HUES48 (cell line): ENCODE data around the gene ARHGEF33.

ENCODE experiments used
- H3K27ac ChIP-seq: one replicate; pipeline ENCODE4 v1.7.0; 2013; ENCODE audit warnings: low read depth, low read length, inconsistent platforms
- H3K27me3 ChIP-seq: 2 replicates; pipeline ENCODE4 v1.6.1; 2013; ENCODE audit warnings: mild to moderate bottlenecking, low read length; ENCODE audit not compliant: control insufficient read depth, insufficient read depth
- H3K36me3 ChIP-seq: 2 replicates; pipeline ENCODE4 v1.6.1; 2013; ENCODE audit warnings: low read length; ENCODE audit not compliant: control insufficient read depth, insufficient read depth
- H3K4me1 ChIP-seq: 2 replicates; pipeline ENCODE4 v1.6.1; 2013; ENCODE audit warnings: mild to moderate bottlenecking, low read length; ENCODE audit not compliant: control insufficient read depth, insufficient read depth
- H3K4me3 ChIP-seq: 2 replicates; pipeline ENCODE4 v1.5.1; 2013; ENCODE audit warnings: mild to moderate bottlenecking, low read depth, low read length
- H3K9ac ChIP-seq: 2 replicates; pipeline ENCODE4 v1.6.1; 2013; ENCODE audit warnings: mild to moderate bottlenecking, low read depth, low read length, moderate library complexity
- H3K9me3 ChIP-seq: 2 replicates; pipeline ENCODE4 v1.6.1; 2013; ENCODE audit warnings: low read length; ENCODE audit not compliant: control insufficient read depth, insufficient read depth

Gene ARHGEF33

GRCh38 chr2:38937548-38937947, 47.9 kb downstream of the ARHGEF33 start:
- Histone ChIP-seq H3K9ac (no peak overlapping the region), H3K27me3 (no peaks in the 10 kb centered on the region), H3K4me3 (no peak overlapping the region), H3K36me3 (no peaks in the 10 kb centered on the region), H3K27ac (no peak overlapping the region), H3K9me3 (no peaks in the 10 kb centered on the region), H3K4me1 (no peaks in the 10 kb centered on the region)

- H3K27ac ChIP-seq = no peak overlapping the region
- no peak overlapping the region for H3K4me3 ChIP-seq
- no peaks in the 10 kb centered on the region for H3K36me3 ChIP-seq
- no peaks in the 10 kb centered on the region for H3K9me3 ChIP-seq
- no peaks in the 10 kb centered on the region for H3K27me3 ChIP-seq
- peaks cover 13% of the 10 kb centered on the region for H3K4me1 ChIP-seq
- H3K9ac ChIP-seq = no peak overlapping the region
Measured at GRCh38 chr2:38940746-38941145, 51.1 kb downstream of the ARHGEF33 start.

GRCh38 chr2:38943784-38944183, 54.1 kb downstream of the ARHGEF33 start:
- Histone ChIP-seq H3K27ac (peak overlapping the region; percentile 38), H3K27me3 (no peaks in the 10 kb centered on the region), H3K9me3 (no peaks in the 10 kb centered on the region), H3K4me1 (peaks cover 13% of the 10 kb centered on the region), H3K36me3 (no peaks in the 10 kb centered on the region), H3K4me3 (no peak overlapping the region), H3K9ac (no peak overlapping the region)

- no peak overlapping the region for H3K9ac ChIP-seq
- no peaks in the 10 kb centered on the region for H3K9me3 ChIP-seq
- no peak overlapping the region for H3K4me3 ChIP-seq
- H3K36me3 ChIP-seq = no peaks in the 10 kb centered on the region
- peaks cover 13% of the 10 kb centered on the region for H3K4me1 ChIP-seq
- no peaks in the 10 kb centered on the region for H3K27me3 ChIP-seq
- H3K27ac ChIP-seq = no peak overlapping the region
Measured at GRCh38 chr2:38945372-38945771, 55.7 kb downstream of the ARHGEF33 start.

GRCh38 chr2:38945911-38946310, 56.2 kb downstream of the ARHGEF33 start:
- no peaks in the 10 kb centered on the region for H3K27me3 ChIP-seq
- no peaks in the 10 kb centered on the region for H3K9me3 ChIP-seq
- no peaks in the 10 kb centered on the region for H3K36me3 ChIP-seq
- H3K9ac ChIP-seq = no peak overlapping the region
- H3K4me1 ChIP-seq = peaks cover 13% of the 10 kb centered on the region
- no peak overlapping the region for H3K27ac ChIP-seq
- no peak overlapping the region for H3K4me3 ChIP-seq

GRCh38 chr2:38947241-38948239, 57.9 kb downstream of the ARHGEF33 start:
- Histone ChIP-seq H3K9ac (no peak overlapping the region), H3K9me3 (no peaks in the 10 kb centered on the region), H3K4me1 (peaks cover 13% of the 10 kb centered on the region), H3K36me3 (no peaks in the 10 kb centered on the region), H3K27ac (peak overlapping the region; percentile 68), H3K4me3 (no peak overlapping the region), H3K27me3 (no peaks in the 10 kb centered on the region)

- Histone ChIP-seq H3K27ac (no peak overlapping the region), H3K36me3 (no peaks in the 10 kb centered on the region), H3K4me1 (peaks cover 9% of the 10 kb centered on the region), H3K9me3 (no peaks in the 10 kb centered on the region), H3K4me3 (no peak overlapping the region), H3K9ac (no peak overlapping the region), H3K27me3 (no peaks in the 10 kb centered on the region)
Measured at GRCh38 chr2:38948387-38948882, 58.8 kb downstream of the ARHGEF33 start.

- Histone ChIP-seq H3K27ac (no peak overlapping the region), H3K27me3 (no peaks in the 10 kb centered on the region), H3K4me3 (no peak overlapping the region), H3K9me3 (no peaks in the 10 kb centered on the region), H3K9ac (no peak overlapping the region), H3K36me3 (no peaks in the 10 kb centered on the region), H3K4me1 (peaks cover 4% of the 10 kb centered on the region)
Measured at GRCh38 chr2:38948995-38949394, 59.3 kb downstream of the ARHGEF33 start.

- Histone ChIP-seq H3K4me1 (no peaks in the 10 kb centered on the region; the same call in 1 of the 2 replicates), H3K4me3 (no peak overlapping the region), H3K36me3 (no peaks in the 10 kb centered on the region), H3K27ac (no peak overlapping the region), H3K27me3 (no peaks in the 10 kb centered on the region), H3K9ac (no peak overlapping the region), H3K9me3 (no peaks in the 10 kb centered on the region)
Measured at GRCh38 chr2:38951766-38952165, 62.1 kb downstream of the ARHGEF33 start.

- no peaks in the 10 kb centered on the region for H3K36me3 ChIP-seq
- H3K27me3 ChIP-seq = peaks cover 30% of the 10 kb centered on the region
- no peak overlapping the region for H3K27ac ChIP-seq
- H3K4me1 ChIP-seq = peaks cover 6% of the 10 kb centered on the region; the same call in 1 of the 2 replicates
- H3K9ac ChIP-seq = no peak overlapping the region
- H3K4me3 ChIP-seq = no peak overlapping the region
- no peaks in the 10 kb centered on the region for H3K9me3 ChIP-seq
Measured at GRCh38 chr2:38957972-38958371, 68.3 kb downstream of the ARHGEF33 start.

- Histone ChIP-seq H3K4me3 (no peak overlapping the region), H3K9ac (no peak overlapping the region), H3K4me1 (peaks cover 6% of the 10 kb centered on the region; the same call in 1 of the 2 replicates), H3K36me3 (no peaks in the 10 kb centered on the region), H3K27ac (no peak overlapping the region), H3K27me3 (peaks cover 30% of the 10 kb centered on the region), H3K9me3 (no peaks in the 10 kb centered on the region)
Measured at GRCh38 chr2:38959466-38959865, 69.8 kb downstream of the ARHGEF33 start.
